ENCODE data around the gene CHRNE. TPM values are rescaled to one million over a fixed set of nuclear protein-coding genes. Genes with fewer than 3 reads are reported as not detected.
A peak's percentile ranks its signal among the peaks of the same experiment; 100 is the strongest.

The CHRNE gene
- total and polyA plus RNA-seq, 2 of the 13 experiments (the other 11 are each of a cell fraction or from before 2014, with no cell fraction given) = 0.53 to 0.59 TPM

DNA sequence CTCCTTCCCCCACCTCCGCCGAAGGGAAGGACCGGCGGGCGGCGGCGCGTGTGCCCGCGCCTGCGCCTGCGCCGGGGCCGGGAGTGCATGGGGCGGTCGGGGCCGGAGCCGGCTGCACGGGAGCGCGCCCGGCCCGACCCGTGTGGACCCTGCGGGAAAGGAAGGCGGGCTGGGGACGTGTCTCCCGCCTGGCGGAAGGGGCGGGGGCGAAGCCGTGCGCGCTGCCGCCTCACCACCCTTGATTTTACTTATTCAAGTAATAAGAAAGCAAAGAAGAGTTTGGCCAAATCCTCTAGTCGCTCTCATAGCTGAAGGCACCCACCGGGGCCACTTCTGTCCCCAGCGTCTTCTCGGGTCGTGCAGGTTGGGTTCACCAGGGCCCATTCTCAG, 46.0 kb upstream of the CHRNE start:
- 1% methylated on average over 22 of the region's 40 CpGs for whole genome bisulfite sequencing (ENCODE audit: low lambda C conversion rate)
- peaks cover 49% of the 10 kb centered on the region for H3K79me2 ChIP-seq (ENCODE audit: insufficient read depth, low read length)
- H4K20me1 ChIP-seq (ENCODE audit: insufficient read depth, low read length) = peaks cover 33% of the 10 kb centered on the region
- no peaks in the 10 kb centered on the region; a peak in 1 of 5 replicates for H3K27me3 ChIP-seq (ENCODE audit: control insufficient read depth in 1 of 2, insufficient read depth in 2 of 2, low read length in 2 of 2)
- H3K36me3 ChIP-seq (replicated peaks in 1 of 2; ENCODE audit: control insufficient read depth in 1 of 2, insufficient read depth in 2 of 2, low read length in 2 of 2) = peaks cover 10 to 28% of the 10 kb centered on the region in 2 experiments
- intact Hi-C loops (cut with micrococcal nuclease; ENCODE audit: unreplicated experiment) = no loop called here
- peak overlapping the region; percentile 99 for H3K27ac ChIP-seq (ENCODE audit: extremely low read length, insufficient read depth, low read length)
- DNase-seq (ENCODE audit: low spot score) (peak; percentile 82), FAIRE-seq (no peak), ATAC-seq (peak; percentile 62)
- POLR2A ChIA-PET = interaction anchor here (0.6 to 10.0 kb wide), 7 partner anchors 9 to 153 kb away, joined by 3 to 273 read pairs (median 9); partner anchors contain the start of genes INCA1, KIF1C, PSMB6 and RNF167
- peaks cover 59% of the 10 kb centered on the region for H3K4me1 ChIP-seq (ENCODE audit: insufficient read depth, low read length)
- H2AFZ ChIP-seq (ENCODE audit: low read length) = no peak overlapping the region
- peak overlapping the region; percentile 70 to 100 (median 93) for H3K4me3 ChIP-seq (replicated peaks in 1 of 3; ENCODE audit: insufficient read depth in 1 of 3, low read depth in 2 of 3, low read length in 3 of 3)
- BruUV-seq (replicated peaks) = no TSS peak
- CTCF ChIA-PET (ENCODE audit: low intra/inter-chr PET ratio, low total read pairs) = no interaction called here
- in situ Hi-C loops (cut with HindIII; ENCODE audit: extremely low pct_ligation_motif_present, low pct_unique_long_range_greater_than_20kb) = no loop called here
- H3K4me2 ChIP-seq (ENCODE audit: low read depth, low read length) = peak overlapping the region; percentile 84
- peak overlapping the region; percentile 84 for H3K9ac ChIP-seq (ENCODE audit: insufficient read depth, low read depth, low read length)
- no peaks in the 10 kb centered on the region for H3K9me3 ChIP-seq (ENCODE audit: low read length)
- TF ChIP-seq POLR2A (IDR thresholded peaks at IDR 0.05; ENCODE audit: insufficient read depth in 1 of 2, low read depth in 2 of 2, low read length in 2 of 2) = peak; percentile 50 to 64; a peak in 3 of 4 replicates
- peak; percentile 20; the same call in 1 of the 2 replicates for TF ChIP-seq BRD4 (CRISPR knock-in tag; IDR thresholded peaks at IDR 0.05)
- TF ChIP-seq PAWR (CRISPR knock-in tag; IDR thresholded peaks at IDR 0.05; ENCODE audit: borderline replicate concordance) = no peak
- TF ChIP-seq, protein P1, sequence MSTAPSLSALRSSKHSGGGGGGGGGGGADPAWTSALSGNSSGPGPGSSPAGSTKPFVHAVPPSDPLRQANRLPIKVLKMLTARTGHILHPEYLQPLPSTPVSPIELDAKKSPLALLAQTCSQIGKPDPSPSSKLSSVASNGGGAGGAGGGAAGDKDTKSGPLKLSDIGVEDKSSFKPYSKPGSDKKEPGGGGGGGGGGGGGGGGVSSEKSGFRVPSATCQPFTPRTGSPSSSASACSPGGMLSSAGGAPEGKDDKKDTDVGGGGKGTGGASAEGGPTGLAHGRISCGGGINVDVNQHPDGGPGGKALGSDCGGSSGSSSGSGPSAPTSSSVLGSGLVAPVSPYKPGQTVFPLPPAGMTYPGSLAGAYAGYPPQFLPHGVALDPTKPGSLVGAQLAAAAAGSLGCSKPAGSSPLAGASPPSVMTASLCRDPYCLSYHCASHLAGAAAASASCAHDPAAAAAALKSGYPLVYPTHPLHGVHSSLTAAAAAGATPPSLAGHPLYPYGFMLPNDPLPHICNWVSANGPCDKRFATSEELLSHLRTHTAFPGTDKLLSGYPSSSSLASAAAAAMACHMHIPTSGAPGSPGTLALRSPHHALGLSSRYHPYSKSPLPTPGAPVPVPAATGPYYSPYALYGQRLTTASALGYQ (CRISPR knock-in tag; IDR thresholded peaks at IDR 0.05) = peak; percentile 8; the same call in 1 of the 2 replicates
- no peak for TF ChIP-seq ZNF260 (CRISPR knock-in tag; IDR thresholded peaks at IDR 0.05; ENCODE audit: borderline replicate concordance, low read depth)
- no peak for TF ChIP-seq ZNF333 (CRISPR knock-in tag; IDR thresholded peaks at IDR 0.05; ENCODE audit: borderline replicate concordance)
- peak; percentile 30 for TF ChIP-seq RAD21 (CRISPR knock-in tag; IDR thresholded peaks at IDR 0.05)
- no peak for TF ChIP-seq CBX5 (CRISPR knock-in tag; IDR thresholded peaks at IDR 0.05; ENCODE audit: borderline replicate concordance)
- TF ChIP-seq, protein P2, sequence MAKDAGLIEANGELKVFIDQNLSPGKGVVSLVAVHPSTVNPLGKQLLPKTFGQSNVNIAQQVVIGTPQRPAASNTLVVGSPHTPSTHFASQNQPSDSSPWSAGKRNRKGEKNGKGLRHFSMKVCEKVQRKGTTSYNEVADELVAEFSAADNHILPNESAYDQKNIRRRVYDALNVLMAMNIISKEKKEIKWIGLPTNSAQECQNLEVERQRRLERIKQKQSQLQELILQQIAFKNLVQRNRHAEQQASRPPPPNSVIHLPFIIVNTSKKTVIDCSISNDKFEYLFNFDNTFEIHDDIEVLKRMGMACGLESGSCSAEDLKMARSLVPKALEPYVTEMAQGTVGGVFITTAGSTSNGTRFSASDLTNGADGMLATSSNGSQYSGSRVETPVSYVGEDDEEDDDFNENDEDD (CRISPR knock-in tag; IDR thresholded peaks at IDR 0.05; ENCODE audit: borderline replicate concordance) = peak; percentile 37; the same call in 1 of the 2 replicates
- peak; percentile 41 for TF ChIP-seq GABPA (IDR thresholded peaks at IDR 0.05; ENCODE audit: low read depth, low read length)
- peak; percentile 52; the same call in 1 of the 2 replicates for TF ChIP-seq GABPA (CRISPR knock-in tag; IDR thresholded peaks at IDR 0.05; ENCODE audit: low read depth)
- no peak for TF ChIP-seq ZMAT3 (CRISPR knock-in tag; conservative IDR thresholded peaks at IDR 0.05)
- TF ChIP-seq, protein P3, sequence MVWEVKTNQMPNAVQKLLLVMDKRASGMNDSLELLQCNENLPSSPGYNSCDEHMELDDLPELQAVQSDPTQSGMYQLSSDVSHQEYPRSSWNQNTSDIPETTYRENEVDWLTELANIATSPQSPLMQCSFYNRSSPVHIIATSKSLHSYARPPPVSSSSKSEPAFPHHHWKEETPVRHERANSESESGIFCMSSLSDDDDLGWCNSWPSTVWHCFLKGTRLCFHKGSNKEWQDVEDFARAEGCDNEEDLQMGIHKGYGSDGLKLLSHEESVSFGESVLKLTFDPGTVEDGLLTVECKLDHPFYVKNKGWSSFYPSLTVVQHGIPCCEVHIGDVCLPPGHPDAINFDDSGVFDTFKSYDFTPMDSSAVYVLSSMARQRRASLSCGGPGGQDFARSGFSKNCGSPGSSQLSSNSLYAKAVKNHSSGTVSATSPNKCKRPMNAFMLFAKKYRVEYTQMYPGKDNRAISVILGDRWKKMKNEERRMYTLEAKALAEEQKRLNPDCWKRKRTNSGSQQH (CRISPR knock-in tag; IDR thresholded peaks at IDR 0.05; ENCODE audit: low read depth) = peak; percentile 53; the same call in 1 of the 2 replicates
- TF ChIP-seq, protein P4, sequence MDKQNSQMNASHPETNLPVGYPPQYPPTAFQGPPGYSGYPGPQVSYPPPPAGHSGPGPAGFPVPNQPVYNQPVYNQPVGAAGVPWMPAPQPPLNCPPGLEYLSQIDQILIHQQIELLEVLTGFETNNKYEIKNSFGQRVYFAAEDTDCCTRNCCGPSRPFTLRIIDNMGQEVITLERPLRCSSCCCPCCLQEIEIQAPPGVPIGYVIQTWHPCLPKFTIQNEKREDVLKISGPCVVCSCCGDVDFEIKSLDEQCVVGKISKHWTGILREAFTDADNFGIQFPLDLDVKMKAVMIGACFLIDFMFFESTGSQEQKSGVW (CRISPR knock-in tag; IDR thresholded peaks at IDR 0.05; ENCODE audit: borderline replicate concordance) = 0 out of 2 replicates have a peak, but pooled peaks have one; percentile 62
- TF ChIP-seq TCF7 (IDR thresholded peaks at IDR 0.05; ENCODE audit: low read depth) = 0 out of 2 replicates have a peak, but pooled peaks have one; percentile 9
- TF ChIP-seq, protein P5, sequence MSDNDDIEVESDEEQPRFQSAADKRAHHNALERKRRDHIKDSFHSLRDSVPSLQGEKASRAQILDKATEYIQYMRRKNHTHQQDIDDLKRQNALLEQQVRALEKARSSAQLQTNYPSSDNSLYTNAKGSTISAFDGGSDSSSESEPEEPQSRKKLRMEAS (IDR thresholded peaks at IDR 0.05) = peak; percentile 57; the same call in 1 of the 2 replicates
- peak; percentile 33; the same call in 1 of the 2 replicates for TF ChIP-seq TGIF2 (CRISPR knock-in tag; IDR thresholded peaks at IDR 0.05)
- 0 out of 2 replicates have a peak, but pooled peaks have one; percentile 32 for TF ChIP-seq SSRP1 (CRISPR knock-in tag; IDR thresholded peaks at IDR 0.05)
- TF ChIP-seq ETV5 (CRISPR knock-in tag; IDR thresholded peaks at IDR 0.05; ENCODE audit: borderline replicate concordance) = peak; percentile 12; the same call in 1 of the 2 replicates
- TF ChIP-seq MED13 (CRISPR knock-in tag; IDR thresholded peaks at IDR 0.05) = 0 out of 2 replicates have a peak, but pooled peaks have one; percentile 4
- TF ChIP-seq MXI1 (IDR thresholded peaks at IDR 0.05; ENCODE audit: borderline replicate concordance, low read depth, low read length) = peak; percentile 49; the same call in 1 of the 3 replicates
